Gastrocnemius medialis (tissue), 4 donors: ENCODE measurements around the gene ASB13.
"Not testable (repeated sequence)": the region's sequence is repeated elsewhere in the genome, so short reads cannot be mapped to it uniquely, and the experiment has no call there.

Source experiments
- POLR2A ChIP-seq, 2 donors: fragments of 450-650 bp; IDR thresholded peaks; one replicate each; pipeline ENCODE4 v1.6.1; 2017; ENCODE audit warnings: antibody characterized with exemption in 2 of 2, mild to moderate bottlenecking in 2 of 2, moderate library complexity in 2 of 2
- TF ChIP-seq, protein P1 (sequence below), 5 experiments: fragments of 450-650 bp in 3 of 5; fragments of 200-600 bp in 2 of 5; sonication (generic) in 2 of 5; IDR thresholded peaks in 4 of 5; conservative IDR thresholded peaks in 1 of 5; 1 replicate in 4 of 5; 2 replicates in 1 of 5; pipeline ENCODE4 v1.5.1; 2016 to 2019; ENCODE audit warnings: antibody characterized with exemption in 5 of 5, mild to moderate bottlenecking in 3 of 5, moderate library complexity in 3 of 5

DNA sequence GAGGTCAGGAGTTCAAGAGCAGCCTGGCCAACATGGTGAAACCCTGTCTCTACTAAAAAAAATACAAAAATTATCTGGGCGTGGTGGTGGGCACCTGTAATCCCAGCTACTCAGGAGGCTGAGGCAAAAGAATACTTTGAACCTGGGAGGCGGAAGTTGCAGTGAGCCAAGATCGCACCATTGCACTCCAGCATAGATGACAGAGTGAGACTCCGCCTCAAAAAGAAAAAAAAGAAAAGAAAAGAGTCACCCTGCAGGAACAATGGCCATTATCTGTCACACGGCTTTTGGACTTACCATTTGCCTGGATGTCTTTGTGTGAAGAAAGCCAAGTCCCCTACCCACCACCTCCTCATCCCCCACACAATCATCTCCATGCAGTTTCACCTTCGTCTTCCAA, 73.0 kb downstream of the ASB13 start:
- TF ChIP-seq, protein P1, sequence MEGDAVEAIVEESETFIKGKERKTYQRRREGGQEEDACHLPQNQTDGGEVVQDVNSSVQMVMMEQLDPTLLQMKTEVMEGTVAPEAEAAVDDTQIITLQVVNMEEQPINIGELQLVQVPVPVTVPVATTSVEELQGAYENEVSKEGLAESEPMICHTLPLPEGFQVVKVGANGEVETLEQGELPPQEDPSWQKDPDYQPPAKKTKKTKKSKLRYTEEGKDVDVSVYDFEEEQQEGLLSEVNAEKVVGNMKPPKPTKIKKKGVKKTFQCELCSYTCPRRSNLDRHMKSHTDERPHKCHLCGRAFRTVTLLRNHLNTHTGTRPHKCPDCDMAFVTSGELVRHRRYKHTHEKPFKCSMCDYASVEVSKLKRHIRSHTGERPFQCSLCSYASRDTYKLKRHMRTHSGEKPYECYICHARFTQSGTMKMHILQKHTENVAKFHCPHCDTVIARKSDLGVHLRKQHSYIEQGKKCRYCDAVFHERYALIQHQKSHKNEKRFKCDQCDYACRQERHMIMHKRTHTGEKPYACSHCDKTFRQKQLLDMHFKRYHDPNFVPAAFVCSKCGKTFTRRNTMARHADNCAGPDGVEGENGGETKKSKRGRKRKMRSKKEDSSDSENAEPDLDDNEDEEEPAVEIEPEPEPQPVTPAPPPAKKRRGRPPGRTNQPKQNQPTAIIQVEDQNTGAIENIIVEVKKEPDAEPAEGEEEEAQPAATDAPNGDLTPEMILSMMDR (IDR thresholded peaks at IDR 0.05 in 4 of 5, conservative IDR thresholded peaks at IDR 0.05 in 1 of 5) = not testable (repeated sequence)
- TF ChIP-seq POLR2A (IDR thresholded peaks at IDR 0.05) = not testable (repeated sequence)
